ENCODE measurements around the gene FKBP6.
"Not testable (repeated sequence)": the region's sequence is repeated elsewhere in the genome, so short reads cannot be mapped to it uniquely, and the experiment has no call there.

The FKBP6 gene

DNA sequence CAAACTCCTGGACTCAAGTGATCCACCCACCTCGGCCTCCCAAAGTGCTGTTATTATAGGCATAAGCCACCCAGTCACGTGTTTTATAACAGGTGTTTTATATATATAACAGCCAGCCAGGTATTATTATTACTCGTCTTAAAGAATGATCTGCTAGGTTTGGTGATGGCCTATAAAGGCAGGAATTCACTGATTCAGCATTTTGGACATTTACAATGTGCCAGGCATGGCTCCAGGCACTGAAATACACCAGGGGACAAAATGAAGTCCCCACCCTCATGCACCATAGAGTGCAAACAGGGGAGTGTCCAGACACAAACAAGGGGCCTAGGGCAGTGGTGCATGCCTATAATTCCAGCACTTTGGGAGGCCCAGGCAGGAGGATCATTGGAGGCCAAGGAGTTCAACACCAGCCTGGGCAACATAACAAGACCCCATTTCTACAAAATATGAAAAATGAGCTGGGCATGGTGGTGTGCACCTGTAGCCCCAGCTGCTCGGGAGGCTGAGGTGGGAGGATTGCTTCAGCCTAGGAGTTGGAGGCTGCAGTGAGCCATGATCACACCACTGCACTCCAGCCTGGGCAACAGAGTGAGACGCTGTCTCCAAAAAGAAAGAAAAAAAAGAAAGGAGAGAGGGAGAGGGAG is 4.4 kb upstream of the FKBP6 start:
- in situ Hi-C loops (cut with MboI; ENCODE audit: low sequenced_read_pairs) = not testable (repeated sequence)

DNA sequence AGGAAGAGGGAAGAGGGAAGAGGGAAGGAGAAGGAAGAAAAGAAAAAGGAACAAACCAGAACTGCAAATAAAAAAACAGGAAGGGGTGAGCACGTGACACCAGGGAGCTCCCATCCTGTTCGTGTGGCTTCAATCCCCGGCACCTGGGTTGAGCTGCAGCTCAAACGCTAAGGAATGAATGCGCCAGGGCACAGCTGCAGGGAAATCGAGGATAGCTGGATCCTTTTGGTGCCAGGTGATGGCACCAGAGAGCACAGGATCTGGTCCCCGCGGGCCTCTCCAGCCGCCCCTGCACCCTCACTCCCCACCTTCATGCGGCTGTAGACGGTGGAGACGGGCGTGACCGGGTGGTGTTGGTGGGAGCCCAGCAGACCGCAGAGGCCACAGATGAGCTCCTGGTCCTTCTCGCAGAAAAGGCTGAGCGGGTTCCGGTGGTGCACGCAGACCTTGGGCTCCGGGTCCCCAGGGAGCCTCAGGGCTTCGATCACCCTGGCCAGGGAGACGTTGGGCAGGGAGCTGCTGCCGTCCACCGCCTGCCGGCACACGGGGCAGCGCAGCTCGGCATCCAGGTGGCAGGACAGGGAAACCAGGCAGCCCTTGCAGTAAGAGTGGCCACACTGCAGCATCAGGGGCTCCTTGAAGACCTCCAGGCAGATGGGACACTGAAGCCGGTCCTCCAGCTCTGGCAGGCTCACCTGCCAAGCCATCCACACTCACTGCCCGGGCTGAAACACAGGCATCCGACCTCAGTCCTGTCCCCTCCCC is 3.7 kb upstream of the FKBP6 start:
- in situ Hi-C loops (cut with MboI; ENCODE audit: low sequenced_read_pairs) = not testable (repeated sequence)

DNA sequence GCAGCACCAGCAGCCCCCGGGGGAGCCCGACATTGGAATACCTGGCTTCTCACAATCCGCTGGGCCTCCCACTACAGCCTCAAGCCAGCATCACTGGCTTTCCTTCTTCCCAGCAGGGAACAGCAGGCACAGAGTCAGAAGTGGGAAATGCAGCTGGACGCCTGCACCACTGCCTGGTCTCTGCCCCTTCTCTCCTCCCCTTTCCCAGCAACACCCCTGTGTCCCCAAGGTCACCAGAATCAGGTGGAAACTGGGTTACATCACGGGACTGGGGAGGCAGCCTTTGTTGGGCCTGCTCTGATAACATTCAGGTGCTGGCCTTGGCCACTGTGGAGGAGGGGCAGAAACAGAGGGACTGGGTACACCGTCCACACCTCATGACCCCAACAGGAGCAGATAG is 2.5 kb upstream of the FKBP6 start:
- in situ Hi-C loops (cut with MboI; ENCODE audit: low sequenced_read_pairs) = not testable (repeated sequence)

DNA sequence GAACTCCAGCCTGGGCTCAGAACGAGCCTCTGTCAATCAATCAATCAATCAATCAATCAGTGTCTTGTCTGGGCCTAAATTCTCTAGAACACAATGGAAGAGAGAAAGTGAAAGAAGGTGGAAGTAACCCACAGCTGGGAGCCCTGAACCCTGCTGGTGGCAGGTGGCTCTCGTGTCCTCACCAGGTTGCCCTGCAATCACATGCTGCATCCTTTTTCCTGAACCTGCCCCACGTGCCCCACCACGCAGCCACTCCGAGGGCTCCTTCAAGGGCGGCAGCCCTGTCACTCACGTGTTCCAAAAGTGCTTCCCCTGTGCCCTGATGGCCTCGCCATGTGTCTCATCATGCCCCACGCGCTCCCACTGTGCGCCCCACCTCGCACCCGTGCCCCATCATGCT is 512 bp upstream of the FKBP6 start:
- in situ Hi-C loops (cut with MboI; ENCODE audit: low sequenced_read_pairs) = not testable (repeated sequence)

DNA sequence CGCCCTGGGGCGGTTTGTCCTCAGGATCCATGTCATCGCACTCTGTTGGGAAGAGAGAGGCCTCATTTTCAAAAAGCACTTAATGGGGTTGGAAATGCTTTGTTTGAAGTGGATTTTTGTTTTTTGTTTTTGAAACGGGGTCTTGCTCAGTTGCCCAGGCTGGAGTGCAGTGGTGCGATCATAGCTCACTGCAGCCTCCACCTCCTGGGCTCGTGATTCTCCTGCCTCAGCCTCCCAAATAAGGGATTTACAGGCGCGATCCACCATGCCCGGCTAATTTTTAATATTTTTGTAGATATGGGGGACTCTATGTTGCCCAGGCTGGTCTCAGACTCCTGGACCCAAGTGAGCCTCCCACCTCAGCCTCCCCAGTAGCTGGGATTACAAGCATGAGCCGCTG is 735 bp downstream of the FKBP6 start:
- in situ Hi-C loops (cut with MboI; ENCODE audit: low sequenced_read_pairs) = no loop called here

DNA sequence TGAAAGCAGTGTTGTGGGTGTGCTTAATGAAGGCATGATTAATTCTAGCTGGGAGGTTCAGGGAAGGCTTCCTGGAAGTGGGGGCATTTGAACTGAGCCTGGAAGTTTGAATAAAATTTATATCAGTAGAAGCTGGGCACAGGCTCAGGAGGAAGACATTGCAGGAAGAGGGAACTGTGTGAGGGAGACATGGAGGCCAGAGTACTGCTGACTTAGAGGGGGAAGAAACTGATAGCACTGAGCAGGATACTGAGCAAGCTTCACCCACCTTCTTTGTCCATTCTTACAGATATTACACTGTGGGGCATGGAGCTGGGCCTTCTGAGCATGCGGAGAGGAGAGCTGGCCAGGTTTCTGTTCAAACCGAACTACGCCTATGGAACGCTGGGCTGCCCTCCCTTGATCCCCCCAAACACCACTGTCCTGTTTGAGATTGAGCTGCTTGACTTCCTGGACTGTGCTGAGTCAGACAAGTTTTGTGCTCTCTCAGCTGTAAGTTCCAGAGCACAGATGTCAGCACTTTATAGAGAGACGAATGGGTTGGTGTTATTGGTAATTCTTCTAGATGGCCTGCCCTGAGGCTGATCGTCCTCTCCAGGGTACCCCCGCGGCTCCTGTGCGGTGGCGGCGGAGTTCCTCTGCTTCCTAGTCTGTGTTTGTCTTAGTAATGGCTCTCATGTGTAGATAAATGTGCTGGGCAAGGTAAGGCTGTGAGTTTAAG is 2.1 kb downstream of the FKBP6 start:
- in situ Hi-C loops (cut with MboI; ENCODE audit: low sequenced_read_pairs) = no loop called here

DNA sequence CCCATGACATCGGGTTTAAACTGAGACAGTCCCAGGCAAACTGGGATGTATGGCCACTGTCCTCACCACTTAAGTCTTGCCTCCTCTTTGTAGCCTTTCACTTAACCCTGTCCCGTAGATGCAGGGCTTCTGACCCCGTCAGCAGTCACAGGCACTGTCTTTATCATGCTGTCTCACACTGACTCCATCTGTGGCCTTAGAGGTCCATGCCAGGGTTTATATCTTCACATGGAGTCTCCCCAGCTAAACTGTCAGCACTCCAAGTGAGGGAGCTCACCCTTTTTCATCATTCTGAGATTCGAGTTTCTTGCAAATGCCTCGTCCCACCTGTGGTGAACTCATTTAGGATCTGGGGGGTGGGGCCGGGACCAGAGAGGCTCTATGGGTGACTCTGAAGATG is 2.8 kb downstream of the FKBP6 start:
- in situ Hi-C loops (cut with MboI; ENCODE audit: low sequenced_read_pairs) = no loop called here

DNA sequence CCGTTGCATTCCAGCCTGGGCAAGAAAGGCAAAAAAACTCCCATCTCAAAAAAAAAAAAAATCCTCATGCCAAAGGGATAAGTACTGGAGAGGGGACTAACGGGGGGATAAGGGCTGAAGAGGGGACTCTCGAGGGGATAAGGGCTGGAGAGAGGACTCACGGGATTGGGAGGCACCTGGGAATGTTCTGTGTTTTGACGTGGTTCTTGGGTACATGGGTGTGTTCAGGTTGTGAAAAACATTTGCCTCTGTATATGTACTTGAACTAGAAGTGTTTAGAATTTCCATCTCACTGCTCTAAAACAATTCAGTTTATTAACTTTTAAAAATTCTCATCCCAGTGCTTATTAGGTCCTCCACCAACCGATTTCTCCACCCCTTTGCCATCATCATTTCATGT is 4.5 kb downstream of the FKBP6 start:
- in situ Hi-C loops (cut with MboI; ENCODE audit: low sequenced_read_pairs) = no loop called here

DNA sequence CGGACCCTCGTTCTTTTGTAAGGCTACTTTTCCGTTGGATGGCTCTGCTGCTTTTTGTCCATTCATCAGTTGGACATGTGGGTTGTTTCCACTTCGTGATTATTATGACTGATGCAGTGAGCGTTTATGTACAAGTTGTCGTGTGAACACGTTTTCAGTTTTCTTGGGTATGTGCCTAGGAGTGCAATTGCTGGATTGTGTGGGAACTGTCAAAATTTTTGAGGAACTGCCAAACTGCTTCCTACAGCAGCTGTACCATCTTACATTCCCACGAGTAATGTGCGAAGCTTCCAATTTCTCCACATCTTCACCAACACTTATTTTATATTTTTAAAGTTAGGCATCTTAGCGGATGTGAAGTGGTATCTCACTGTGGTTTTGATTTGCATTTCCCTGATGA is 10.4 kb downstream of the FKBP6 start:
- in situ Hi-C loops (cut with MboI; ENCODE audit: low sequenced_read_pairs) = no loop called here

DNA sequence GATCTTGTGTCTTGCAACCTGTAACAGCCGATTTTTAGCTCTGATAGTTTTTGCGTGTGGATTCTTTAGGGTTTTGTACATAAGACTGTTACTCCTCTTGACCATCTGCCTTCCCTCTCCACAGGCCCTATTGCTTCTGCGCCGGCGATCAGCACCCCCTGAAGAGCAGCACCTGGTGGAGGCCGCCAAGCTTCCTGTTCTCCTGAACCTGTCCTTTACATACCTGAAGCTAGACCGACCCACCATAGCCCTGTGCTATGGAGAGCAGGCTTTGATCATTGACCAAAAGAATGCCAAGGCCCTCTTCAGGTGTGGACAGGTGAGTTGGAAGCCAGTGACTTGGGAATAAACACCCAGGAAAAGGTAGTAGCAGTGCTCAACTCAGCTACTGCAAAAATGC is 12.6 kb downstream of the FKBP6 start:
- in situ Hi-C loops (cut with MboI; ENCODE audit: low sequenced_read_pairs) = no loop called here

DNA sequence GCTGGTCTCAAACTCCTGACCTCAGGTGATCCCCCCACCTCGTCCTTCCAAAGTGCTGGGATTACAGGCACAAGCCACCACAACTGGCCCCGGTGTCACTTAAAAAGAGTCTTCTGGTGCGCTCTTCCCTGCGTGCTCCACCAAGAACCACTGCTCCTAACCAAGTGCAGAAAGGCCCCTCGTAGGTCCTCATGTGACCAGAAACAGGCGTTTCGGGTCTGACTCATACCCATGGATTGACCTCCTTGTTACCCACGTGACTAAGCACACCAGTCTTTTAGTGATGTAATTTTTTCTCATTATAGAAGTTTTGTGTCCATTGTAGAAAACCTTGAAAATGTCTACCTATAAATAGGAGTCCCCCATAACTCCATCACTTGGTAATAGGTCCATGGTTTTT is 13.9 kb downstream of the FKBP6 start:
- in situ Hi-C loops (cut with MboI; ENCODE audit: low sequenced_read_pairs) = no loop called here

DNA sequence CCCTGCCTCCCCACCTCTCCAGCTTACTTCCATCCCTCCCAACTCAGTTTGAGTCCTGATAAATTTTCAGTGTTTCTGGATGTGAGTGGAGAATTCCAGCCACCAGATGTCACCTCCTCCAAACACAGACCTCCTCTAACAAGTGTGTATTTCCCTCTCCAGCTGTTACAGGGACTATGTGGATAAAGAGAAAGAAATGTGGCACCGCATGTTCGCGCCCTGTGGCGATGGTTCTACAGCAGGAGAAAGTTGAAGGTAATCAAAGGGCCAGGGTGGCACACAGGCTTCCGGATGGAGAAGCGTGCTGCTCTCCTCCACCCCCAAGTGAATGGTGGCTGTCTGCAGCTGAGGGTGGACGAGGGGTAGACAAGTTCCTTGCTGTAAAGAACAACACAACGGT is 14.7 kb downstream of the FKBP6 start:
- in situ Hi-C loops (cut with MboI; ENCODE audit: low sequenced_read_pairs) = no loop called here

DNA sequence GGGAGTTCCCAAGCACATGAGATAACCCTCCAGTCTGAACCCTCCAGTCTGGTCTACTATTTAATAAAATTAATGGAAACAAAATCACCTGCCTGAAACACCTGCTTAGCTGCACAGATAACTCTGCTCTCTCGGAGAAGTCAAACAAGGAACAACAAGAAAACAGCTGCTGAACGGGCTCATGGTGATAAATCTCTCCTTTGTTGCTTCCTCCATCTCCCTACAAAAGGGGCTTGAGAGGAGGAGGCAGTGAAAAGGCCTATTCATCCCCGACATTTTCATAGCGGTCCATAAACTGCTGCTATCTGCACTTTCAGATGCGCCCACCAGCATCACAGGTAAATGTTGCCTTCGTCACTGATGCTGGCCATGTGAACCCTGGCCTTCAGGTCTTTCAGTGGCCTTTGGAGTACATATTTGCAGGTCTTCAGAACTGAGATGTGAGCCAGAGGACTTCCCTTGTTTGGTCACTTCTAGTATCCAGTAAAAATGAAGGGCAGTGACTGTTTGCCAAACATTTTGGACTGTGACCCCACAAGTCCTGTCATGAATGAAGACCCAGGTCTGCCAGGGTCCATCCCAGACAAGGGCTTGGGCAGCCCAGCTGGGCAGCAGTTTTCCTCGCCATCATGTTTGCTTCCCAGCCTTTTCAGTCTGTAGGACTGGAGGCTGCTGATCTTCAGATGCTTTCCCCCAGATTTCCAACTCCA is 15.9 kb downstream of the FKBP6 start:
- in situ Hi-C loops (cut with MboI; ENCODE audit: low sequenced_read_pairs) = no loop called here

DNA sequence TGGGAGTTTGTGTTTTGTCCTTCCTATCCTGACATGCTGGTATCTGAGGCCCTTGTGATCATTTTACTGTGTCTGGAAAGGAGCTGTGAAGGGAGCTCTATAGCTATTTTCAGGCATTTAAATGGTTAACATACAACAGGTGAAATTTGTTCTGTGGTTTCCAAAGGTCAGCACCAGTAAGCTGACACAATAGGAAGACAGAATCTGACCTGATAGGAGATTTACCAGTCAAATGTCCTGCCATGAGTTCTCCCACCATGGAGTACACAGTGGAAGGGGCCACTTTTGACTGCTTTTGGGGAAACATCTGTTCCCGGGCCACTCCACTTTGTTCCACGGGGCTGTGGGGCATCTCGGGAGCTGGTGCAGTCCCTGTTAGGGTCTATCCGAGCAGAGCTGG is 17.6 kb downstream of the FKBP6 start:
- in situ Hi-C loops (cut with MboI; ENCODE audit: low sequenced_read_pairs) = no loop called here

DNA sequence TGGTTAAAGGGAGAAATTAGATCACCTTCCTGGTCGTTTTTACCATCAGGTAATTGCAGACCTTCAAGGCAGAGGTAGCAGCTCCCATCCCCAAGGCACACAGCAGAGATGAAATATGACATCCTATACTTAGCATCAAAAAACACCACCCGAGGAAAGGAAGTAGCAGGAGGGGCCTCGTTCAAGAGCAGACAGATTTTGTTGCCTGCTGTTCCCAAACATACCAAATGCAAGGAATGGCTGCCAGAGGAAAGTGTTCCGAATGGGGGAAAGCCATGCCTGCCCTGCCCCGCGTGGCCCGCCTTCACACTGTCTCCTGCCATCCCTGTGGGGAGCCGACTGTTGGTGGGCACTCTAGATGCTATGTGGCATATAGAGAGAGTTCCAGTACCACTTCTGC is 18.0 kb downstream of the FKBP6 start:
- in situ Hi-C loops (cut with MboI; ENCODE audit: low sequenced_read_pairs) = no loop called here

DNA sequence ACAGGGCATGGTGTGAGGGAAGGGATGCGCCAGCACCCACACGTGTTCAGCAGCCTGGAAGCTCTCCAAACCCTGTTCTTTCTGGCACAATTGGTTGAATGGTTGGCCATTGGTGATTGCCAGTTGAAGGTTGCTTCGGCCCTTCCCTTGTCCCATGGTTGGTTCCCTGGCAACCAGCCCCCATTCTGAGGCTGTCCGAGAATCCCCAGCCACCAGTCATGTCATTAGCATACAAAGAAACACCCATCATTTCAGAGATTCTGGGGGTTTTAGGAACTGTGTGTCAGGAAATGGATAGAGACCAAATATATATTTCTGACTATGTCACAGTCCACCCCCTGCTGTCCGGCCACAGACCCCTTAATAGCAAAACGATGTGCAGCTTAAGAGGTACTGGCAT is 21.8 kb downstream of the FKBP6 start:
- in situ Hi-C loops (cut with MboI; ENCODE audit: low sequenced_read_pairs) = no loop called here

DNA sequence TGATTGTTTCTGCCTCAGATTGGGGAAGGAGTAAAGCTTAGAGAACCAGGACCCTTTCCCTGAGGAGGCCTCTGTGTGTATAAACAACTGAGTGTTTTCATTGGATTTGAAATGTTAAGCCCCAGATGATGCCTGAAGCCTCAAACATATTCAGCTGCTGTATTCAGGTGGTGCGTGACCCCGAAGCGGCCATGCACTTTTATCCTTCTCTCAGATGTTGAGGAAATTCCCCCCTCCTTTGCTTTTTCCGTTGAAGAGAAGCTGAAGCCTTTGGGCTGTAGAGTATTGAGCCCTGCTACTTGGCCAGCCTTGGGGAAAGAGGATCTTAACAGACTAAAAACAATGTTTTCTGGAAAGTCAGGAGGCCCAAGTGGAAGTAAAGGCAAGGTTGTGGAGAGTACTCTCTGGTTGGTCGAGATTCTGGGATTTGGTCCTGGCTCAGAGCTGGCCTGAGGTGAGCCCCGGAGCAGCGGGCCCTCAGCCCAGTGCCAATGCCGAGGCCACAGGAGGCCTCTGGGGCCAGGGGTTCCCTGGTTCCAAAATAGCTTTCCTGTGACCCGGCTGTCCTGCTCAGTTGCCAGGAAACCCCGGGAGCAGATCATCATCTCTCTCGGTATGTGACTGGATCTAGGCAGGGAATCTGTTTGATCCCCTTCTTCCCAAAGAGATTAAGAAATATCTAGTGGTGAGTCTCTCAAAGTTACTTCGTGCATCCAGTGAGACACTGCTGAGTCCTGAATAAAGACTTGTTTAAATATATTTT is 22.5 kb downstream of the FKBP6 start:
- in situ Hi-C loops (cut with MboI; ENCODE audit: low sequenced_read_pairs) = no loop called here

DNA sequence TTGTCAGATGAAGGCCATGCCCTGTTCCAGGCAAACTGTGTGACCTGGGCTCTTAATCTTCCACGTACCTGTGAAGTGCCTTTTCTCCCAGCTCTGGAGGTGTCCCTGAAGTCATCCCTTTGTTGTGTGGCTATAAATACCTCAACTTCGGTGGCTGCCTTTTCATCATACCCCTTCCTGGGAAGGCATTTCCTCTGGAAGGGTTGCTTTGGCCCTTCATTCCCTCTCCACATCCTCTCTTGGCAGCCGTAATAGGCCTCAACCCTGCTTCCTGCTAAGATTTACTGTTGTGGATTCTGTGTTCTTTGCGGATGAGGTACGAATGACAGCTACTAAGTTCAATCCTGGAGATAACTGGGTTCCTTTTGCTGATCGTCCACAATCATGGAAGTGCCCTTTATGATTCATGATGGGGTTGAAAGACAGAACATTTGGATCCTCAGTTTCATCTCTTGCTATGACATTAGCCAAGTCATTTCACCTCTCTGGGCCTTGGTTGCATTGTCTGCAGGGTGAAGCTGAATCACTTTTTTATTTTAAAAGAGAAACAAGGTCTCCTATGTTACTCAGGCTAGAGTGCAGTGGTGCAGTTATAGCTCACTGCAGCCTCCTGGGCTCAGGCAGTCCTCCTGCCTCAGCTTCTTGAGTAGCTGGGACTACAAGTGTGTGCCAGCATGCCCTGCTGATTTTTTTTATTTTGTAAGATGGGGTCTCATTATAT is 23.6 kb downstream of the FKBP6 start:
- in situ Hi-C loops (cut with MboI; ENCODE audit: low sequenced_read_pairs) = no loop called here

DNA sequence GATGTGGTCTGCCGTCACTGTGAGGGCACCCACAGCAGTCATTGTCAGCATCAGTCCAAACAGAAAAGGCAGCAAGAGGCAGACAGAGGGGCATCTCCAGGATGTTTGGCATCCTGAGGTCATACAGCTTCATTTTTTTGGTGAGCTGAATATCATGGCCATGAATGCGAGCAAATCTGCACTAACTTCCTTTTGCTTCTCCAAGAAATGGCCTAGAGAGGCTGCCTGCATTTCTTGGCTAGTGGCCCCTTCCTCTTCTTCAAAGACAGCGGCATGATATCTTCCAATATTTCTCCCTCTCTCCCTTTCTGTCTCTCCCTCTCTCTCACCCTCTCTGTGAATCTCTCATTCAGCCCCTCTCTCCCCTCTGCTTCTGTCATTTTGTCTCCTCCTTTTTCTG is 24.8 kb downstream of the FKBP6 start:
- in situ Hi-C loops (cut with MboI; ENCODE audit: low sequenced_read_pairs) = no loop called here

DNA sequence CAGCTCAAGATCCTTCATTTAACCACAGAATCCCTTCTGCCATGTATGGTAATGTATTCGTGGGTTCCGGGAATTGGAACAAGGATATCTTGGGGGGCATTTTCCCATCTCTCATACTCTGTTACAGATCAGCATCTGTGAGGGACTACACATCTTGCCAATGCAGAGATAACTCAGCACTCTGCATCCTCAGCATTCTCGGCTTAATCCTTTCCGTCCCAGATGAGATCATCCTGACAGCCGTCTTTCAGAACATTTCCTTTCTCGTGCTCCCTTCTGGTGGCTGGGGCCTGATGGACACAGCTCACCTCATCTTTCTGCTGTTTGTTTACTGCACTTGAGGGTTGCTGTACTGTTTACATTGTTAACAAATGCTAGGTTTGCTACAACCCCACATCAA is 25.3 kb downstream of the FKBP6 start:
- in situ Hi-C loops (cut with MboI; ENCODE audit: low sequenced_read_pairs) = no loop called here

All from HL-60/S4 treated with retinoic acid at 250 ng/mL for 4 days and 3 days (cell line).